HUES6 (cell line): ENCODE results near the gene S100G.

Experiments used
- H3K27ac ChIP-seq: 2 replicates; pipeline ENCODE4 v1.7.0; 2013; ENCODE audit warnings: low read depth, mild to moderate bottlenecking, low read length, inconsistent platforms
- H3K27me3 ChIP-seq: 2 replicates; pipeline ENCODE4 v1.6.1; 2013; ENCODE audit warnings: low read length; ENCODE audit not compliant: control insufficient read depth, insufficient read depth
- H3K36me3 ChIP-seq: 2 replicates; pipeline ENCODE4 v1.6.1; 2013; ENCODE audit warnings: low read length; ENCODE audit not compliant: control insufficient read depth, insufficient read depth
- H3K4me1 ChIP-seq: 2 replicates; pipeline ENCODE4 v1.6.1; 2013; ENCODE audit warnings: low read length; ENCODE audit not compliant: control insufficient read depth, insufficient read depth
- H3K4me3 ChIP-seq: 2 replicates; pipeline ENCODE4 v1.5.1; 2013; ENCODE audit warnings: low read depth, low read length
- H3K9ac ChIP-seq: one replicate; pipeline ENCODE4 v1.6.1; 2013; ENCODE audit warnings: mild to moderate bottlenecking, low read length
- H3K9me3 ChIP-seq: 2 replicates; pipeline ENCODE4 v1.6.1; 2013; ENCODE audit warnings: low read depth, low read length; ENCODE audit not compliant: control insufficient read depth, insufficient read depth

S100G gene

DNA sequence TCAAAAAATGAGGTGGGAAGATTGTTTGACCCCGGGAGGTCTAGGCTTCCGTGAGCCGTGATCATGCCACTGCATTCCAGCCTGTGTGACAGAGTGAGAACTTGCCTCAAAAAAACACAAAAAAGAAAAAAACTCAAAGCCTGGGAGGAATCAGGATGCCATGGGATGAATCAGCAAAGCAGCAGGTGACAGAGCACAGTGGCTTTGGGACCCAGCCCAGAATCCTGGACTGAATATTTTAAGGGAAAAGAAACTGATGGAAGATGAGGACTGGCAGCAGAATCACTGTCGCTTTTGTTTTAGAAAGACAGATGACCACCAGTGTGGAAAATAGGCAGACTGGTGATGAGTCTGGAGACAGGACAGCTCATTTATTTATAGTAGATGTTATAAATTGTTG lies 16.6 kb downstream of the S100G start:
- Histone ChIP-seq H3K4me1 (peaks cover 19% of the 10 kb centered on the region), H3K4me3 (no peak overlapping the region)

DNA sequence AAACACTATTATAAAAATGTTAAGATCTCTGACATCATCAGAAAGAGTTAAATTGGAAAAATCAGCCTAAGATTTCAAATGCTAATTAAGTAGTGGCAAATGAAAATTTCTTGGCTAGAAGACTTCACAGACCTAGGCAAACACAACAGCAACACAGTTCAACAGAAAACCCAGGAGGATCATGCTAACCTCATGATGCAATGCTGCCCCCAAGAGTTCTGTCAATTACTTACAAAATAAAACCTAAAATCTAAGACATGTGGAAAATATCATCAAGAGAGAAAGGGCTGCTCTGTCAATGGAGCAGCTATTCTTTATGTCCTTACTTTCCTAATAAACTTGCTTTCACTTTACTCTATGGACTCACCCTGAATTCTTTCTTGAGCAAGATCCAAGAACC lies 21.0 kb downstream of the S100G start:
- H3K36me3 ChIP-seq: peaks cover 72% of the 10 kb centered on the region
- peaks cover 6% of the 10 kb centered on the region for H3K4me1 ChIP-seq
- H3K27ac ChIP-seq: 0 out of 2 replicates have a peak overlapping the region, but pooled peaks have one; percentile 40
- H3K4me3 ChIP-seq: no peak overlapping the region
- no peaks in the 10 kb centered on the region for H3K9me3 ChIP-seq
- H3K27me3 ChIP-seq: no peaks in the 10 kb centered on the region
- H3K9ac ChIP-seq: no peak overlapping the region

More for the DNA sequence above, 16.6 kb downstream of the S100G start:
- Histone ChIP-seq H3K9me3 (no peaks in the 10 kb centered on the region), H3K27ac (no peak overlapping the region), H3K27me3 (no peaks in the 10 kb centered on the region), H3K9ac (no peak overlapping the region), H3K36me3 (peaks cover 62% of the 10 kb centered on the region)

DNA sequence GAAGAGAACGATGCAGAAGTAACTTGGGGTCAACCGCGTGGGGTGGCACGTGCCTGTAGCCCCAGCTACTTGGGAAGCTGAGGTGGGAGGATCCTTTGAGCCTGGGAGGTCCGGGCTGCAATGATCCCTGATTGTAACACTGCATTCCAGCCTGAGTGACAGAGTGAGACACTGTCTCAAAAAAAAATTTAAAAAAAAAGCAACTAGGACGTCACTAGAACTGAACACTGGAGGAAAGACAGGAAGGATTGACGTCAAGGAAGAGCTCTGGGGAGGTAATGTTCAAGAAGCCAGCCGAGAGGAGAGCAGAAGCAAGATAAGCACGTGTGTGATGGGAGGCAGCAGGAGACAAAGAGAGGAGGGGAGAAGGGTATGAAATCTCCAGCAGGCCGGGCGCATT lies 28.7 kb downstream of the S100G start:
- Histone ChIP-seq H3K9me3 (no peaks in the 10 kb centered on the region), H3K27ac (no peak overlapping the region), H3K27me3 (no peaks in the 10 kb centered on the region), H3K4me1 (no peaks in the 10 kb centered on the region), H3K9ac (no peak overlapping the region), H3K4me3 (no peak overlapping the region), H3K36me3 (peaks cover 82% of the 10 kb centered on the region)

DNA sequence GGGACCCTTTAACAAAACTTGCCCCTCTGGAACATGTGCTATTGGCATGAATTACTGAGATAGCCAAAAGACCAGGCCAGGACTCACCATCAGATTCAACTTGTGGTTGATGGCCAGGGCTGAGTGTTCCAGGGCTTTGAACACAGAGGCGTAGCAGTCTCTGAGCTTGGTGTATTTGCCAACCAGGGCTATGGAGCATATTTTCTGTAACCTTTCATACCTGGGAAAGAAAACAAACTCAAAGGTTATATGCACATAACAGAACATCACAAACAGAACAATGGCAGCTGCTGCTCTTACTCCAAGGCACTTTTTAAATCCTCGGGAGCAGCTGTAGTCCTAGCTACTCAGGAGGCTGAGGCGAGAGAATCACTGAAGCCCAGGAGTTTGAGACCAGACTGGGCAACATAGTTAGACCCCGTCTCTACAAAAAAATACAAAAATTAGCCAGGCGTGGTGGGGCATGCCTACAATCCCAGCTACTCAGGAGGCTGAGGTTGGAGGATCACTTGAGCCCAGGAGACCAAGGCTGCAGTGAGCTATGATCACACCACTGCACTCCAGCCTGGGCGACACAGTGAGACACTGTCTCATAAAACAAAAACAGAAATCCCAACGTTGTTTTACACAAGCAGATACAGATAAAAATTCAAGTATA lies 33.2 kb downstream of the S100G start:
- Histone ChIP-seq H3K9me3 (no peaks in the 10 kb centered on the region), H3K27ac (no peak overlapping the region), H3K27me3 (no peaks in the 10 kb centered on the region), H3K9ac (no peak overlapping the region), H3K4me3 (no peak overlapping the region), H3K4me1 (no peaks in the 10 kb centered on the region; the same call in 1 of the 2 replicates), H3K36me3 (peaks cover 82% of the 10 kb centered on the region)

DNA sequence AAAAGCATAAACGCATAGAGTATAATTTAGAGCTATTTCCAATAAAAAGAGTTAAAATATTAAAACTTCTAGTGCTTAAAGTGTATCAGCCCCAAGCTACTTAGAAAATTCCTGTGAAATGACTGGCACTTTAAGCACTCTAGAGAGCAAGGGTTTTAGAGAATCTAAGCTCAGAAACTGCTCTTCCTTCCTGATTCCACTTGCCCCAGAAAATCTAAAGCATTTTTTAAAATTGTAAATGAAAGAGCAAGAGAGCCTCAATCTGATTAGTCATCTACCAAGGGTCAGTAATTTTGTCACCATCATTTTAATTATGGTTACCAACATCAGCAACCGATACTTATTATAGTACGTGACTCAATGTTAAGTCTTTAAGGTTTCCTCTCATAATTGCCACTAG lies 37.6 kb downstream of the S100G start:
- no peak overlapping the region for H3K27ac ChIP-seq
- peaks cover 88% of the 10 kb centered on the region for H3K36me3 ChIP-seq
- H3K4me1 ChIP-seq: no peaks in the 10 kb centered on the region; the same call in 1 of the 2 replicates
- H3K4me3 ChIP-seq: no peak overlapping the region
- no peak overlapping the region for H3K9ac ChIP-seq
- H3K9me3 ChIP-seq: no peaks in the 10 kb centered on the region
- no peaks in the 10 kb centered on the region for H3K27me3 ChIP-seq

DNA sequence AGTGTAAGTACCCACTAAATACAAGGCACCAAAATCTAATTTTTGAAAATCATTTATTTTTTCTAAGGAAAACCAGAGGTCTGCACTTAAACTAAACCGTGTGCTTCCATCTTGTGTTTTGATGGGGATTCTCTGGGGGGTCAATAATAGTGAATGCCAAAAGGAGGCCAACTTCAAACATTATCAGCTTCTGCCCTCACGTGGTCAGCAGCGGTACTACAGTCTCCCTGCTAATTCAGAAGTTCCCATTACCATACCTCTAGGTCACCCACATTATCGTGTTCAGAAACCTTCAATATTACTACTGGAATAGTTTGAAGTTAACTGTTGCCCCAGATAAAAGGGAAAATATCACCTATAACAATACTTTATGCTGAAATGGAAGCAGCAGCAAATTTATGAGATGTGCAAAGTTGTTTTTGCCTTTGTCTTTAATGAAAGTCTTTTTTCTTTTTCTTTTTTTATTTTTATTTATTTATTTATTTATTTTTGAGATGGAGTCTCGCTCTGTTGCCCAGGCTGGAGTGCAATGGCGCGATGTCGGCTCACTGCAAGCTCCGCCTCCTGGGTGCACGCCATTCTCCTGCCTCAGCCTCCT lies 45.2 kb downstream of the S100G start:
- Histone ChIP-seq H3K27ac (no peak overlapping the region), H3K9ac (no peak overlapping the region), H3K4me1 (no peaks in the 10 kb centered on the region)

DNA sequence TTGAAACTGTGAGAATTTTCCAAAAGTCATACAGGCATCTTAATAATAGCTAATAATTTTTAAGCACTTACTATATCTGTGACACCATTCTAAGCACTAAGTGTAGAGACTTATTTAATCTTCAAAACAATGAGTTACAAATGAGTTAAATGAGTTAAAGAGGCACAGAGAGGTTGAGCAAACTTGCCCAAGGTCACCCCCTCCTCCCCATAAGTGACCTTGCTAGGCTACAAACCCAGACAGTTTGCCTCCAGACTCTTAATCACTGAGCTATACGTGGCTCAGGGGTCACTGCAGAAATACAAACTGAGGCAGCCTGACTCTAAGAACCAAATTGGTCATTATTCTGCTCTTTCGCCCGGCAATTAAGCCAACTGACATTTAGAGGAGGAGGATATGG lies 47.0 kb downstream of the S100G start:
- Histone ChIP-seq H3K36me3 (peaks cover 74% of the 10 kb centered on the region), H3K27ac (no peak overlapping the region)

More for the DNA sequence above, 45.2 kb downstream of the S100G start:
- Histone ChIP-seq H3K4me3 (no peak overlapping the region), H3K27me3 (no peaks in the 10 kb centered on the region), H3K9me3 (no peaks in the 10 kb centered on the region), H3K36me3 (peaks cover 78% of the 10 kb centered on the region)

DNA sequence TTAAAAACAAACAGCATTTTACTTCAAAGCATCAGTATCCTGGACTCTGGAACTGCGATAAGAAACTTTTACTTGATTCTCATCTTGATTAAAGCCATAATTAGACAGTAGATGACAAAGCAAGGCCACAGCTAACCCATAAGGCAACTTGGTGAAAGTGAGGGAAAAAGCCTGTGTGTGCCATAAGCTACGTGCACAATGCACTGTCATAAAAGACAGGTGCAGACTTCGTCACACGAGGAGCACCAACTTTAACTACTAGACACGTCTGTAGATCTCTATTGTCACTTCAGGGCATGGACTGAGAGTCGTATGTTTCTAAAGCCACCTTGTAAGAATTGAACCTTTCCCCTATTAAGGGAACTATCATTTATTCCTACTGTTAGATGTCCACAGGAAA lies 49.4 kb downstream of the S100G start:
- no peaks in the 10 kb centered on the region for H3K4me1 ChIP-seq
- no peaks in the 10 kb centered on the region for H3K9me3 ChIP-seq
- H3K36me3 ChIP-seq: peaks cover 73% of the 10 kb centered on the region
- no peaks in the 10 kb centered on the region for H3K27me3 ChIP-seq
- no peak overlapping the region for H3K9ac ChIP-seq
- no peak overlapping the region for H3K27ac ChIP-seq
- H3K4me3 ChIP-seq: no peak overlapping the region

More for the DNA sequence above, 47.0 kb downstream of the S100G start:
- H3K9ac ChIP-seq: no peak overlapping the region
- no peaks in the 10 kb centered on the region for H3K4me1 ChIP-seq
- no peaks in the 10 kb centered on the region for H3K27me3 ChIP-seq
- H3K9me3 ChIP-seq: no peaks in the 10 kb centered on the region
- H3K4me3 ChIP-seq: no peak overlapping the region

DNA sequence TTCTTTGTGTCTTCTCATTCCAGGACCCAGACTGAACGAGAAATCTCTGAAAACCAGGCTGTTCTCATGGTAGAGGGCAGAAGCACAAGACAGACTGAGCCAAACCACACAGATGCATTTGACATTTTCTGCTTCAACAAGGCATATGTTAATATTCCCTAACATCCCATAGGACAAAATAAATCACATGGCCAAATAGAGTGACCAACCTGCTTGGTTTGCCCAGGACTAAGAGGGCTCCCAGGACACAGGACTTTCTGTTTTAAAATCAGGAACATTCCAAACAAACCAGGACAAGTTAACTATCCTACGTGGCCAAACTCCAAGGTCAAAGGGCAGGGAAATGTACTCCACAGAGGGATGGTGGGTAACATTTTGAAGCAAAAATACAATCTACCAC lies 50.8 kb downstream of the S100G start:
- H3K9ac ChIP-seq: no peak overlapping the region
- H3K27me3 ChIP-seq: no peaks in the 10 kb centered on the region
- H3K4me3 ChIP-seq: no peak overlapping the region
- H3K4me1 ChIP-seq: no peaks in the 10 kb centered on the region
- peaks cover 74% of the 10 kb centered on the region for H3K36me3 ChIP-seq
- no peaks in the 10 kb centered on the region for H3K9me3 ChIP-seq
- H3K27ac ChIP-seq: no peak overlapping the region

DNA sequence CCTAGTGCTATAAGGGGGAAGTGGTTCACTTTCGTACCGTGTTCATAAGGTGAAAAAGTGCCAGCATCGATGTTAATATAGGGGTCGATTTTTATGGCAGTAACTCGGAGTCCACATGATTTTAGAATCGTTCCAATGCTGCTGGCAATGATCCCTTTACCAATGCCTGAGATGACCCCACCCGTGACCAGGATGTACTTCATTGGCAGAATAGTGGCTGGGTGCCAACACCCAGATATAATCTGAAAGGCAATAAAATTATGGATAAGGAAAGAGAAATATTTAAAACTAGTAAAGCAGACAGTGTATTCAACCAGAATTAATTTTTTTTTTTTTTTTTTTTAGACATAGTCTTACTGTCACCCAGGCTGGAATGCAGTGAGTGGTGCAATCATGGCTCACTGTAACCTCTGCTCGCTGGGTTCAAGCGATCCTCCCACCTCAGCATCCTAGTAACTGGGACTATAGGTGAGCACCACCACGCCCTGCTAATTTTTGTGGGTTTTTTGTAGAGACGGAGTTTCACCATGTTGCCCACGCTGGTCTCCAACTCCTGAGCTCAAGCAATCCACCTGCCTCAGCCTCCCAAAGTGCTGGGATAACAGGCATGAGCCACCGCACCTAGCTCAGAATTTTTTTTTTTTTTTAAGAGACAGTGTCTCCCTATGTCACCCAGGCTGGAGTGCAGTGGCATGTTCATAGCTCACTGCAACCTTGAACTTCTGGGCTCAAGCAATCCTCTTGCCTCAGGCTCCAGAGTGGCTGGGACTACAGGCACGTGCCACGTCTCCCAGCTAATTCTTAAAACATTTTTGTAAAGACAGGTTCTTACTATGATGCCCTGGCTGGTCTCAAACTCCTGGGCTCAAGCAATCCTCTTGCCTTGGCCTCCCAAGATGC lies 53.0 kb downstream of the S100G start:
- peaks cover 65% of the 10 kb centered on the region for H3K36me3 ChIP-seq
- no peak overlapping the region for H3K4me3 ChIP-seq
- H3K9me3 ChIP-seq: no peaks in the 10 kb centered on the region
- H3K27me3 ChIP-seq: no peaks in the 10 kb centered on the region
- H3K9ac ChIP-seq: no peak overlapping the region
- no peak overlapping the region for H3K27ac ChIP-seq
- no peaks in the 10 kb centered on the region for H3K4me1 ChIP-seq
